Neural progenitor cell (in vitro differentiated cells): ENCODE results near the gene FGFR2.

Source experiments
- CTCF ChIP-seq: fragments of 200-600 bp; sonication (generic); IDR thresholded peaks from 2 replicates; pipeline ENCODE4 v1.5.1; 2017; ENCODE audit warnings: antibody characterized with exemption, mild to moderate bottlenecking
- EZH2 ChIP-seq: fragments of 200-600 bp; sonication (generic); IDR thresholded peaks from 2 replicates; pipeline ENCODE4 v1.6.1; 2017; ENCODE audit warnings: antibody characterized with exemption, mild to moderate bottlenecking, moderate library complexity
- EZH2phosphoT487 ChIP-seq: fragments of 200-600 bp; sonication (generic); IDR thresholded peaks from 2 replicates; pipeline ENCODE4 v1.6.1; 2017; ENCODE audit warnings: antibody characterized with exemption

DNA sequence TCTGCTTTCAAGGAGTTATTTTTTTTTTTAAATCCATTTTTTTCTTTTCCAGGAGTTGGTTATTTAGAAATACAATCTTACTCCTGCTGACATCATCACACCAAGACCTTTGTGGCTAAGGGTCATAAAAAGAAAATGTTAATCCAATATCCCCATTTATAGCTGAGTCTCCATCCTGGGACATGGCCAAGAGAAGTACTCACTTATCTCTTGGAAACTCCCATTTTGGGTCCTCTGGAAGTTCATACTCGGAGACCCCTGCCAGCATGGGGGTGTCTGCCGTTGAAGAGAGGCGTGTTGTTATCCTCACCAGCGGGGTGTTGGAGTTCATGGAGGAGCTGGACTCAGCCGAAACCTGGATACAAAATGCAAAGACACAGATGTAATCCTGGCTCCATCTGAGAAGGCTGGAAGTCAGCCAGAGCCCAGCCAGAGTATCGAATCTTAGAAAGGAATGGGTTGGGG, 94.6 kb downstream of the FGFR2 start:
- TF ChIP-seq CTCF: no peak
- no peak for TF ChIP-seq EZH2
- TF ChIP-seq EZH2phosphoT487: no peak
